A549 (cell line): ENCODE results near the gene PDZD2.

Source experiments
- HDAC2 ChIP-seq: fragments of 200-600 bp; sonication (generic); IDR thresholded peaks from 2 replicates; pipeline ENCODE4 v1.6.1; 2016
- NFE2L2 ChIP-seq: fragments of 150-350 bp; conservative IDR thresholded peaks from 2 replicates; pipeline ENCODE4 v1.6.1; 2014; ENCODE audit warnings: low read length
- PBX3 ChIP-seq: IDR thresholded peaks from 2 replicates; pipeline ENCODE4 v1.6.1; 2012
- POLR2A ChIP-seq: IDR thresholded peaks from 2 replicates; pipeline ENCODE4 v1.6.1; 2012; ENCODE audit warnings: mild to moderate bottlenecking, low read length
- USF2 ChIP-seq: fragments of 450-650 bp; IDR thresholded peaks from 2 replicates; pipeline ENCODE4 v1.6.1; 2014; ENCODE audit warnings: antibody characterized with exemption

- TF ChIP-seq POLR2A (no peak), USF2 (no peak), PBX3 (no peak), HDAC2 (no peak), NFE2L2 (no peak)
Measured at GRCh38 chr5:31663519-31663918, 24.6 kb downstream of the PDZD2 start.
